HG03066 (cell line): ENCODE measurements around the gene TMEM220.
A peak's percentile ranks its signal among the peaks of the same experiment; 100 is the strongest.

Source experiments
- ATAC-seq: cut with Tn5 transposase; IDR thresholded peaks from one replicate; pipeline ENCODE4 v1.9.1; 2021; ENCODE audit warnings: low read depth; ENCODE audit not compliant: unreplicated experiment

The TMEM220 gene

GRCh38 chr17:10729334-10730193 lies at the start of gene TMEM220:
Gene TMEM220, minus strand, starts transcription at chr17:10730023. Its CDS starts 172 bp downstream, at chr17:10729851.
- peak; percentile 74 for ATAC-seq

DNA sequence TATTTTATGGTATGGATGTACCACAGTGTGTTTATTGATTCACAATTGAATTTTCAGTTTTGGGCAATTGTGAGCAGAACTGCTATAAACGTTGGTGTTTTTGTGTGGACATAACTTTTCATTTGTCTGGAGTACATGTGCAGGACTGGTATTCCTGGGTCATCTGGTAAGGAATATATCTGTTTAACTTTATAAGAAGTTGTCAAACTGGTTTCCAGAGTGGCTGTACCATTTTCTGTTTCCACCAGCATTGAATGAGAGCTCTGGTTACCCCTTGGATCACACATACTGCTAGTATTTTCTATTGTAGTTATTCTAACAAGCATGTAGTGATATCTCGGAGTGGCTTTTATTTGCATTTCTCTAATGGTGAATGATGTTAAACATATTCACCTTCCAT lies 49.8 kb upstream of the TMEM220 start:
- no peak for ATAC-seq

GRCh38 chr17:10777890-10778289 lies 48.1 kb upstream of the TMEM220 start:
- no peak for ATAC-seq

DNA sequence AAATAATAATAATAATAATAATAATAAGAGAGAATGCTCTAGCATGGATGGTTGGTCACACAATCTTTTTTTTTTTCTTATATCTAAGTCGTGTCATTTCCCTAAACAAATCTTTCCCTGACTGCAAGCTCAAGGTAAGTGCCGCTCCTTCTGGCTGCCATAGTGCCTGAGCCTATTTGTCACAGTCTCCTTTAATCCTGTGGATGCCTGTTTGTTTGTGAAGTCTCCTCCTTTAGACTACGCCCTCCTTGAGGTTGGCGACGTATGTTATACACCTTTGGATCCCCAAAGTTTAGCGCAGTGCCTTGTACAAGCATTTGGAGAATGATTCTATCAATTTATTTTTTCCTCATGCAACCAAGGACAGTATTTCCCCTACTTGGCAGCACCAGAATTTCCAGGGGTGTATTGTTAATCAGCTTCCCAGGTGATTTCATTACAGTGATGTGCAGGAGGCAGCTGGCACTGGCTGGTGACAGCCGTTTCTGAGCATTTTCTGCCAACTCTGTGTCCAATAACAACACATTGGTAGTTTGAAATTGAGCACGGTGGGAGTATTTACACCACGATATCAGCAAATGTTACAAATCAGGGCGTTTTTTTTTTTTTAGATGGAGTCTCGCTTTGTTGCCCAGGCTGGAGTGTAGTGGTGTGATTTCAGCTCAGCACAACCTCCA lies 47.4 kb upstream of the TMEM220 start:
- ATAC-seq, result no peak

GRCh38 chr17:10776381-10776780 lies 46.6 kb upstream of the TMEM220 start:
- no peak for ATAC-seq

GRCh38 chr17:10775740-10776356 lies 46.0 kb upstream of the TMEM220 start:
- no peak for ATAC-seq

GRCh38 chr17:10775058-10775457 lies 45.2 kb upstream of the TMEM220 start:
- no peak for ATAC-seq

DNA sequence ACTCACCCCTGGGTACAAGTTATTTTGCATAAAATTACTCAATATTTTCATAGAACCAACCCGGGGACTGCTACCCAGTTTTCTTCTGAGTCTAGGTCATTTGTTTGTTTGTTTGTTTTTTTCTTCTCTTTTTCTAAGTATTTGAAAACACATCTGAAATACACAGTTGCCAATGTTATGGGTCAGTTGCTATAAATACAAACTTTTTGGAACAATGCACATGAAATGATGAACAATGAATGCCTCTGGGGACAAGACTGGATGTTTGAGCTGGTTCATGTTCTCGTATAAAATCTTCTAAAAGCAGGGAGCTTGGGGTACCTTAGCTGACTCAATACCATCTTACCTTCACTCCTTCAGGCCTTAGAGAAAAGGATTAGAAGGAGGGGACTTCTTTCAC lies 43.6 kb upstream of the TMEM220 start:
- ATAC-seq, result no peak

DNA sequence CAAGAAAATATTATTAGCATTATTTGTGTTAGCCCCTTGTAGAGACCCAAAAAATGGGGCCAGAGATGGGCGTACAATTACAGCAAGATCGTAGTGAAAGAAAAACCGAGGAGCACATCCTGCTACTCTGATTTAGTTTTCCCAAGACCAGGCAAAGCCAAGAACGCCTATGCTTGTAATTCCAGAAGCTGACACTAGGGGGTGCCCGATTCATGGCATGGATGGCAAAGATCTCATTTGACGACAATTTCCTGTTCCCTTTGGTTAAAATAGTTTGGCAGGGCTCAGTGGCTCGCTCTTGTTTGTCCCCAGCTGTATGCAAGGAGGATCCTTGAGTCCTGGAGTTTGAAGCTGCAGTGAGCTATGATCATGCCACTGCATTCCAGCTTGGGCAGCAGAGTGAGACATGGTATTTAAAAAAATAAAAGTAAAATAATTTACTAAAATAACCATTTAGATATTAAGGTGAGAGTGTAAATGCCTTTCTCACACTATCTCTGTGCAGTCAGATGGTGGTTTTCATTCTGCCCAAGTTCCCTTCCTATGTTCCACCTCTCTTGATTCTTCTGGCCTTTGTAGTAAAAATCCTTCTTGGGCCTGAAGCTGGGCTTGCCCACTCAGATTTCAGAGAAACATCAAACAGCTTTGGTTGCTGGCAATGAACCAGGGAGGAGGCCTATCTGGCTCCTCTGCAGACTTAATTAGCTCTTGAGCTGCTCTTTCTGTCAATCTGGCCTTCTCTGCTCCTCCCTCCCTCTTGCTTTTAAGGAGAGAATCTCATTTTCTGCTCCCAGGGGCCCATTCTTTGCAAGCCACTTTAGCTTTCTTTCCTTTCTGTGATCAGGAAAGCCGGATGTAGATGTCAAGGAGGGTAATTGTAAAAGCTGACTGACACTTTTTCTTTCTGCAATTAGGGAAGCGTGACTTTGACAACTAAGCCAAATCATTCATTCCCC lies 42.9 kb upstream of the TMEM220 start:
- no peak for ATAC-seq

DNA sequence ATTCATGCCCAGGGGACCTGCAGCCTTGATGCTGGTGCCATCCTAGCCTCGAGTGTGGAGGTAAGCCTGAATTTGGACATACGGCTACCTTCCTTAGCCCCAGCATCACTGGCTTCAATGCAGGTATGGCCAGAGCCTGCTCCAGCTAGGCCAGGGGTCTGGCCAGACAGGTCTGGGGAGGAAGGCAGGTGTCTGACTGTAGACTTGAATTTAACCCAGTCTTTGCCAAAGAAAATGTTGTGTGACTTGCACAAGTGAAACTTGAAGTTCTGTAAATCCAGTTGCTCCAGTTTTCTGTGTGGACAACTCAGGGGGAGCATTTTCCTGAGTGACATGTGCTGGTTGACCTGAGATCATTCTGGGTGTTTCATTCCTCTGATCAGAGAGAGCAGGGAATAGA lies 41.3 kb upstream of the TMEM220 start:
- no peak for ATAC-seq

GRCh38 chr17:10769840-10770239 lies 40.0 kb upstream of the TMEM220 start:
- no peak for ATAC-seq

DNA sequence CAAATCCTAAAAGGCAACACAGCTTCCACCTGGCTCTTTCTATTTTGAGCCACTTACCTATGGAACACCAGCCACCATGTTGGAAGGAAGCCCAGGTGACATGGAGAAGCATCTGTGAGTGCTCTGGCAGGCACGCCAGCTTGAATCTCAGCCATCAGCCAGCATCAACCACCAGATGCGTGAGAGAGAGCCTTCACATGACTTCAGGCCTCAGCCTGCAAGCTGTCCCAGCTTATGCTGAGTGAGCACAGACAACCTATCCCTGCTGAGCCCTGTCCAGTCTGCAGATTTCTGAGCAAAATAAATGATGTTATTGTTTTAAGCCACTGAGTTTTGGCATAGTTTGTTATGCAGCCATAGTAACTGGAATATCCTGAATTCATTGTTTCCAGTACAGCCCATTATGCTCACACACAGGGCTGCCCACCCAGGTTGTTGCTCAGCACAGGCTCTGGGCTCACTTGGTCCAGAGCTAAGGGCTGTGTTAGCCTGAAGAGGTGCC lies 39.0 kb upstream of the TMEM220 start:
- no peak for ATAC-seq

DNA sequence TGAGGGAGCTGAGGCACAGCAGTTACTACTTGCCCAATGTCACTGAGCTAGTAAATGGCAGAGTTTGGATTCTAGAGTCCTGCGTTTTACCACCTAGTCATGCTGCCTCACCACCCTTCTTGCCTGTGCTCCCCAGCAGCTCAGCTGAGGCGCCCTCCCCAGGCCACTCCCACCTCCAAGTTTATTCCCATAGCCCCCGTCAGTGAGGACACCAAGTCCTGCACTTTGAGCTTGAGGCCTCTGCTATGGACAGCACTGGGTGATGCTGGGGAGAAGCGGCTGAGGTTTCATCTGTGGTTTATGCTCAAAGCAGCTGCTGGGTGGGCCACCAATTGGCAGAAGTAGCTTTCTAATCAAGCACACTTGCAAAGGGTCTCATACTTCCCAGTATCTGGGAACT lies 37.4 kb upstream of the TMEM220 start:
- ATAC-seq, result no peak

DNA sequence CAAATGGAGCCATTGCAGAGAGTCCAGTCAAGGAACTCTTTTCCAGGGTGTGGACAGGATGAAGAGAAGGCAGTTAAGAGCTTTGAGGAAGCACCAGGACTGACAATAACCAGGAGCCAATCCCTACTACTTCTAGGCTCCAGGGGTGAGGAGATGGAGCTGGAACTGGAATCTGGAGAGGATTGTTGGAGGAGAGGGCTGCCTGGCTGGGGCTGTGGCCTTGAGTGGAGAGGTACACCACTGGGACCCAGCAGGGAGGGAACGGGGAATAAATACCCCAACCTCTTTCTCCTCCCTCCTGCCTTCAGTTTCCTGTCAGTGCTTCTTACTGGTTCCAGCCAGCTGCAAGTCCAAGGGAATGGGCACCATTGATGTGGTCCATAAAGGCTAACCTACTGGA lies 32.2 kb upstream of the TMEM220 start:
- no peak for ATAC-seq

DNA sequence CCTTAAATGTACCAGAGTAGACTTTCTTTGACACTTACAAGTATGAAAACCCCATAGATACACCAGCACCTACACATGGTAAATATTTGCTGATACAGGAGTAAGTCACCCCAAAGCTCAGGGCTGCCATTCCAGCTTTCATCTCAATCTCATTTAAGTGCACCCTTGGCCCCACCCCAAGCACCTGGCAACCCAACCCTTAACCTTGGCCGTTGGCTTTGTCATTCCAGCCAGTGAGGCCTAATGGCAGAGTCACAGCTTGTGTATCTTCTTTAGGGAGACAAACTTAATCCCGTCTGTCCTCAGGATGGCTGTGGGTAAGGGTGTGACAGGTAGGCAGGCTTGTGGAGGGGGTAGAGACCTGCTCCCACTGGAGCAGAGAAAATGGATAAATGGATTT lies 31.5 kb upstream of the TMEM220 start:
- no peak for ATAC-seq

- no peak for ATAC-seq
Observed at GRCh38 chr17:10758062-10758461, 28.2 kb upstream of the TMEM220 start.

- ATAC-seq, result no peak
Observed at GRCh38 chr17:10757647-10758046, 27.8 kb upstream of the TMEM220 start.

GRCh38 chr17:10757067-10757466 lies 27.2 kb upstream of the TMEM220 start:
- no peak for ATAC-seq

GRCh38 chr17:10756619-10757018 lies 26.8 kb upstream of the TMEM220 start:
- ATAC-seq, result no peak

GRCh38 chr17:10756185-10756584 lies 26.4 kb upstream of the TMEM220 start:
- no peak for ATAC-seq
